ENCODE data around the gene CFAP100.

GRCh38 chr3:126347543-126348161, 47.1 kb upstream of the CFAP100 start:
- TF ChIP-seq, protein P1, sequence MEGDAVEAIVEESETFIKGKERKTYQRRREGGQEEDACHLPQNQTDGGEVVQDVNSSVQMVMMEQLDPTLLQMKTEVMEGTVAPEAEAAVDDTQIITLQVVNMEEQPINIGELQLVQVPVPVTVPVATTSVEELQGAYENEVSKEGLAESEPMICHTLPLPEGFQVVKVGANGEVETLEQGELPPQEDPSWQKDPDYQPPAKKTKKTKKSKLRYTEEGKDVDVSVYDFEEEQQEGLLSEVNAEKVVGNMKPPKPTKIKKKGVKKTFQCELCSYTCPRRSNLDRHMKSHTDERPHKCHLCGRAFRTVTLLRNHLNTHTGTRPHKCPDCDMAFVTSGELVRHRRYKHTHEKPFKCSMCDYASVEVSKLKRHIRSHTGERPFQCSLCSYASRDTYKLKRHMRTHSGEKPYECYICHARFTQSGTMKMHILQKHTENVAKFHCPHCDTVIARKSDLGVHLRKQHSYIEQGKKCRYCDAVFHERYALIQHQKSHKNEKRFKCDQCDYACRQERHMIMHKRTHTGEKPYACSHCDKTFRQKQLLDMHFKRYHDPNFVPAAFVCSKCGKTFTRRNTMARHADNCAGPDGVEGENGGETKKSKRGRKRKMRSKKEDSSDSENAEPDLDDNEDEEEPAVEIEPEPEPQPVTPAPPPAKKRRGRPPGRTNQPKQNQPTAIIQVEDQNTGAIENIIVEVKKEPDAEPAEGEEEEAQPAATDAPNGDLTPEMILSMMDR (IDR thresholded peaks at IDR 0.05; ENCODE audit: low read depth, low read length) = no peak
- no peak for TF ChIP-seq EZH2phosphoT487 (IDR thresholded peaks at IDR 0.05; ENCODE audit: low read depth)
